ENCODE results near the gene NECAB2. TPM values are rescaled to one million over a fixed set of nuclear protein-coding genes. Genes with fewer than 3 reads are reported as not detected.

Gene NECAB2
- polyA plus RNA-seq, 2 of the 4 experiments (the other 2 are of a cell fraction): 1.1 to 1.4 TPM

DNA sequence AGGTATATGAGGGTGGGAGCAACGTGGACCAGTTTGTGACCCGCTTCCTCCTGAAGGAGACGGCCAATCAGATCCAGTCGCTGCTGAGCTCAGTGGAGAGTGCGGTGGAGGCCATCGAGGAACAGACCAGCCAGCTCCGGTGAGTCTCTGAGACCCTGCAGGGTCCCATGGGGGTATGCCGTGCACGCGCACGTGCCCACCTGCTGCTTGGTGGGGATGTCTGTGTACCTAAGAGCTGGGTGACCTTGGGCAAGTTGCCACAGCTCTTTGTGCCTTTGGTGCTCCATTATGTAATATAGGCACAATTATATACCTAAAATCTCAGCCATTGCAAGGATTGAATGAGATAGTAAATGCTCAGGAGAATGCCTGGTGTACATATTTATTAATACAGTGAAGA is 22.4 kb downstream of the NECAB2 start:
- WGBS (ENCODE audit: missing lambda C conversion rate): 95% methylated on average over 11 of the region's 11 CpGs
- Histone ChIP-seq H3K27ac (no peak overlapping the region), H3K4me3 (no peak overlapping the region), H3K9me3 (no peaks in the 10 kb centered on the region), H3K4me2 (no peak overlapping the region), H3K4me1 (peaks cover 19% of the 10 kb centered on the region)
- no peak for DNase-seq (ENCODE audit: low read depth in 1 of 2, low spot score in 1 of 2)
- ATAC-seq: no peak
- TF ChIP-seq EP300 (IDR thresholded peaks at IDR 0.05) (no peak), CBX2 (IDR thresholded peaks at IDR 0.05; ENCODE audit: borderline replicate concordance, low read depth) (no peak), RCOR1 (IDR thresholded peaks at IDR 0.05; ENCODE audit: low read depth, low read length) (no peak), RFX5 (IDR thresholded peaks at IDR 0.05) (no peak), HOXA7 (CRISPR knock-in tag; IDR thresholded peaks at IDR 0.05) (no peak), ESRRA (IDR thresholded peaks at IDR 0.05; ENCODE audit: borderline replicate concordance, low read length) (no peak), ZNF302 (CRISPR knock-in tag; IDR thresholded peaks at IDR 0.05) (no peak)
- CTCF ChIA-PET: interaction anchor here (1.3 kb wide), 1 partner anchor 19 kb away, joined by 4 read pairs; no protein-coding TSS in a partner anchor
- POLR2A ChIA-PET: no interaction called here
- no peak for FAIRE-seq

DNA sequence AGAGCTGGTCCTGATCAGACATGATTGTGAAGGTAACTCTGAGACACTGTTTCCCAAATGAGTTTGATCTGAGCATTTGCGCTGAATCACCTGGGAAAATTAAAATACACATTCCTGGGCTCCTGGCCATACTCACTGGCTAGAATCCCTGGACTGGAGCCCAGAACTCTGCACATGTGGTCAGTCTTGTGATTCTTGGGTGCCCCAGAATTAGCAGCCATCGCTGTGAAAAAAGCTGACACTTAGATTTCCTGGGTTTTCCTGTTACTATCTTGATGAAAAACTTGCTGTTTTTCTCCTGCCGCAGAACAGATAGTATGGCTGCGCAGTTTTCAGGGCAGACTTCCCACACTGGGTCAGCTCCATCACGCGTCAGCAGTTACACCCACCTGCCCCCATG is 24.6 kb downstream of the NECAB2 start:
- no peaks in the 10 kb centered on the region for H3K9me3 ChIP-seq
- no peak for ATAC-seq
- H3K27ac ChIP-seq: peak overlapping the region; percentile 22 to 87; a peak in 4 of 6 replicates
- TF ChIP-seq, protein P1, sequence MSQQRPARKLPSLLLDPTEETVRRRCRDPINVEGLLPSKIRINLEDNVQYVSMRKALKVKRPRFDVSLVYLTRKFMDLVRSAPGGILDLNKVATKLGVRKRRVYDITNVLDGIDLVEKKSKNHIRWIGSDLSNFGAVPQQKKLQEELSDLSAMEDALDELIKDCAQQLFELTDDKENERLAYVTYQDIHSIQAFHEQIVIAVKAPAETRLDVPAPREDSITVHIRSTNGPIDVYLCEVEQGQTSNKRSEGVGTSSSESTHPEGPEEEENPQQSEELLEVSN (IDR thresholded peaks at IDR 0.05; ENCODE audit: borderline replicate concordance, low read depth): no peak
- peak; percentile 40 for TF ChIP-seq MAFK (IDR thresholded peaks at IDR 0.05; ENCODE audit: partially characterized antibody)
- no peak for TF ChIP-seq CBX8 (IDR thresholded peaks at IDR 0.05)
- no peak for DNase-seq (ENCODE audit: low read depth in 1 of 2, low spot score in 1 of 2)
- WGBS (ENCODE audit: missing lambda C conversion rate): 92% methylated on average over 6 of the region's 6 CpGs
- CTCF ChIA-PET: interaction anchor here (1.4 to 2.1 kb wide), 6 partner anchors 11 to 73 kb away, joined by 4 to 9 read pairs (median 6); no protein-coding TSS in a partner anchor
- FAIRE-seq: no peak
- H3K4me2 ChIP-seq: no peak overlapping the region
- H3K4me1 ChIP-seq: peaks cover 19% of the 10 kb centered on the region
- POLR2A ChIA-PET: no interaction called here
- no peak overlapping the region for H3K4me3 ChIP-seq

GRCh38 chr16:83994087-83994486 is 26.0 kb downstream of the NECAB2 start:
- ATAC-seq: peak; percentile 54 to 72
- Histone ChIP-seq H3K9me3 (no peaks in the 10 kb centered on the region), H3K27ac (peak overlapping the region; percentile 45 to 87; a peak in 5 of 6 replicates), H3K4me2 (peak overlapping the region; percentile 5; the same call in 2 of the 3 replicates), H3K4me1 (peaks cover 19% of the 10 kb centered on the region), H3K4me3 (no peak overlapping the region)
- ChIA-PET CTCF (interaction anchor here (1.1 to 2.6 kb wide), 7 partner anchors 12 to 91 kb away, joined by 3 to 9 read pairs (median 3); no protein-coding TSS in a partner anchor), POLR2A (no interaction called here)
- peak; percentile 71 to 75 for DNase-seq (ENCODE audit: low read depth in 1 of 2, low spot score in 1 of 2)
- no peak for FAIRE-seq
- WGBS (ENCODE audit: missing lambda C conversion rate): 80% methylated on average over 8 of the region's 8 CpGs
- no peak for TF ChIP-seq ZSCAN20 (CRISPR knock-in tag; IDR thresholded peaks at IDR 0.05)
- no peak for TF ChIP-seq HOXA7 (CRISPR knock-in tag; IDR thresholded peaks at IDR 0.05)
- TF ChIP-seq NFE2L2 (conservative IDR thresholded peaks at IDR 0.05; ENCODE audit: low read length): no peak
- no peak for TF ChIP-seq RFX5 (IDR thresholded peaks at IDR 0.05)
- TF ChIP-seq HDAC2 (IDR thresholded peaks at IDR 0.05): no peak
- no peak for TF ChIP-seq ZC3H11A (IDR thresholded peaks at IDR 0.05)
- no peak for TF ChIP-seq GATA3 (IDR thresholded peaks at IDR 0.05; ENCODE audit: borderline replicate concordance)
- no peak for TF ChIP-seq KDM5A (IDR thresholded peaks at IDR 0.05)
- no peak for TF ChIP-seq EHF (CRISPR knock-in tag; IDR thresholded peaks at IDR 0.05)
- no peak for TF ChIP-seq MYC (IDR thresholded peaks at IDR 0.05; ENCODE audit: borderline replicate concordance, low read length)
- TF ChIP-seq MAZ (IDR thresholded peaks at IDR 0.05; ENCODE audit: borderline replicate concordance, low read depth, low read length): no peak
- TF ChIP-seq PHF8 (IDR thresholded peaks at IDR 0.05; ENCODE audit: borderline replicate concordance, low read depth): no peak
- TF ChIP-seq, protein P2, sequence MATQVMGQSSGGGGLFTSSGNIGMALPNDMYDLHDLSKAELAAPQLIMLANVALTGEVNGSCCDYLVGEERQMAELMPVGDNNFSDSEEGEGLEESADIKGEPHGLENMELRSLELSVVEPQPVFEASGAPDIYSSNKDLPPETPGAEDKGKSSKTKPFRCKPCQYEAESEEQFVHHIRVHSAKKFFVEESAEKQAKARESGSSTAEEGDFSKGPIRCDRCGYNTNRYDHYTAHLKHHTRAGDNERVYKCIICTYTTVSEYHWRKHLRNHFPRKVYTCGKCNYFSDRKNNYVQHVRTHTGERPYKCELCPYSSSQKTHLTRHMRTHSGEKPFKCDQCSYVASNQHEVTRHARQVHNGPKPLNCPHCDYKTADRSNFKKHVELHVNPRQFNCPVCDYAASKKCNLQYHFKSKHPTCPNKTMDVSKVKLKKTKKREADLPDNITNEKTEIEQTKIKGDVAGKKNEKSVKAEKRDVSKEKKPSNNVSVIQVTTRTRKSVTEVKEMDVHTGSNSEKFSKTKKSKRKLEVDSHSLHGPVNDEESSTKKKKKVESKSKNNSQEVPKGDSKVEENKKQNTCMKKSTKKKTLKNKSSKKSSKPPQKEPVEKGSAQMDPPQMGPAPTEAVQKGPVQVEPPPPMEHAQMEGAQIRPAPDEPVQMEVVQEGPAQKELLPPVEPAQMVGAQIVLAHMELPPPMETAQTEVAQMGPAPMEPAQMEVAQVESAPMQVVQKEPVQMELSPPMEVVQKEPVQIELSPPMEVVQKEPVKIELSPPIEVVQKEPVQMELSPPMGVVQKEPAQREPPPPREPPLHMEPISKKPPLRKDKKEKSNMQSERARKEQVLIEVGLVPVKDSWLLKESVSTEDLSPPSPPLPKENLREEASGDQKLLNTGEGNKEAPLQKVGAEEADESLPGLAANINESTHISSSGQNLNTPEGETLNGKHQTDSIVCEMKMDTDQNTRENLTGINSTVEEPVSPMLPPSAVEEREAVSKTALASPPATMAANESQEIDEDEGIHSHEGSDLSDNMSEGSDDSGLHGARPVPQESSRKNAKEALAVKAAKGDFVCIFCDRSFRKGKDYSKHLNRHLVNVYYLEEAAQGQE (IDR thresholded peaks at IDR 0.05): no peak
- TF ChIP-seq KDM1A (IDR thresholded peaks at IDR 0.05; ENCODE audit: low read depth): no peak
- TF ChIP-seq FOSL2 (IDR thresholded peaks at IDR 0.05): no peak
- TF ChIP-seq FOSL2 (CRISPR knock-in tag; IDR thresholded peaks at IDR 0.05): peak; percentile 67
- TF ChIP-seq, protein P1 (IDR thresholded peaks at IDR 0.05; ENCODE audit: borderline replicate concordance, low read depth): no peak
- TF ChIP-seq JUN (IDR thresholded peaks at IDR 0.05): 0 out of 5 replicates have a peak, but pooled peaks of 1 of the 2 experiments have one; percentile 36
- TF ChIP-seq RAD21 (conservative IDR thresholded peaks at IDR 0.05 in 1 of 2, IDR thresholded peaks at IDR 0.05 in 1 of 2): no peak
- no peak for TF ChIP-seq CTCF (IDR thresholded peaks at IDR 0.05)
- no peak for TF ChIP-seq CHD2 (IDR thresholded peaks at IDR 0.05; ENCODE audit: low read length, partially characterized antibody)
- no peak for TF ChIP-seq ZNF302 (CRISPR knock-in tag; IDR thresholded peaks at IDR 0.05)
- no peak for TF ChIP-seq FOXS1 (CRISPR knock-in tag; IDR thresholded peaks at IDR 0.05)

All from A549 (cell line).